Transverse colon (tissue), 4 donors: ENCODE data around the gene ABHD6. TPM values are rescaled to one million over a fixed set of nuclear protein-coding genes. Genes with fewer than 3 reads are reported as not detected.

Experiments used
- DNase-seq: peaks from one replicate; pipeline ENCODE4 v3.0.0-alpha.2; 2019
- H3K27ac ChIP-seq, 4 donors: fragments of 200-600 bp; sonication (generic); 2 replicates each; pipeline ENCODE4 v1.5.1; 2016 to 2018; ENCODE audit warnings: inconsistent platforms in 4 of 4
- H3K27me3 ChIP-seq: fragments of 200-600 bp; sonication (generic); 2 replicates; pipeline ENCODE4 v1.5.1; 2017; ENCODE audit warnings: inconsistent platforms
- H3K36me3 ChIP-seq, 4 donors: fragments of 200-600 bp; sonication (generic); 2 replicates each; pipeline ENCODE4 v1.5.1; 2017 to 2019; ENCODE audit warnings: inconsistent platforms in 4 of 4
- H3K4me1 ChIP-seq, 4 donors: fragments of 200-600 bp; sonication (generic); 2 replicates each; pipeline ENCODE4 v1.5.1; 2017 to 2020; ENCODE audit warnings: inconsistent platforms in 4 of 4
- H3K4me3 ChIP-seq, 4 donors: fragments of 200-600 bp; sonication (generic); 1 replicate in 1 of 4; 2 replicates in 3 of 4; pipeline versions ENCODE4 v1.5.1 to v1.6.1; 2017 to 2019; ENCODE audit warnings: inconsistent platforms in 4 of 4
- H3K9me3 ChIP-seq, 2 donors: fragments of 200-600 bp; sonication (generic); 2 replicates each; pipeline ENCODE4 v1.5.1; 2017 to 2019; ENCODE audit warnings: inconsistent platforms in 2 of 2
- CTCF ChIP-seq, 5 experiments: fragments of 200-600 bp in 3 of 5; fragments of 450-650 bp in 2 of 5; sonication (generic) in 3 of 5; IDR thresholded peaks; 1 replicate in 2 of 5; 2 replicates in 3 of 5; pipeline ENCODE4 v1.5.1; 2016 to 2017; ENCODE audit warnings: antibody characterized with exemption in 5 of 5, inconsistent platforms in 3 of 5, mild to moderate bottlenecking in 2 of 5, moderate library complexity in 1 of 5
- EP300 ChIP-seq: sonication (generic); formaldehyde crosslinking; IDR thresholded peaks from one replicate; pipeline ENCODE4 v1.6.1; 2017; ENCODE audit warnings: antibody characterized with exemption, low read depth
- POLR2A ChIP-seq: fragments of 450-650 bp; IDR thresholded peaks from one replicate; pipeline ENCODE4 v1.6.1; 2016; ENCODE audit warnings: antibody characterized with exemption, mild to moderate bottlenecking, moderate library complexity
- POLR2AphosphoS5 ChIP-seq, 3 donors: sonication (generic); formaldehyde crosslinking; IDR thresholded peaks; one replicate each; pipeline ENCODE4 v1.6.1; 2016; ENCODE audit warnings: antibody characterized with exemption in 3 of 3
- WGBS, 2 donors: methylation state at CpG; one replicate each; pipeline ENCODE4 v1.1.5; 2018; ENCODE audit warnings: low coverage in 1 of 2; 5-methylcytosine and 5-hydroxymethylcytosine counted together
- in situ Hi-C, 4 donors: fragments of 200-750 bp; cut with MboI; loops; one replicate each; pipeline versions ENCODE4 v1.15.0 to v1.15.1; 2017; ENCODE audit warnings: low sequenced_read_pairs in 3 of 4, low pct_ligation_motif_present in 1 of 4, low pct_unique_long_range_greater_than_20kb in 1 of 4
- intact Hi-C: fragments of 100-400 bp; cut with DNase I; formaldehyde crosslinking; loops from one replicate; pipeline ENCODE4 v1.15.1; 2023; ENCODE audit warnings: low total_unique reads
- total RNA-seq, 4 donors: library from RNA; depleted of rRNA; stranded (reverse); fragments of >200 nt; gene quantifications; one replicate each; pipeline ENCODE4 v1.1.0, GENCODE V29; 2016

Gene ABHD6
- total RNA-seq, 4 donors from 2014 or later: 5.2 to 68.1 (median 32.0) TPM

- Histone ChIP-seq H3K4me3 (no peak overlapping the region), H3K36me3 (no peaks in the 10 kb centered on the region), H3K4me1 (peaks cover 0 to 3% (median 0%) of the 10 kb centered on the region in 4 donors), H3K27ac (no peak overlapping the region), H3K27me3 (no peaks in the 10 kb centered on the region), H3K9me3 (no peaks in the 10 kb centered on the region)
- no peak for DNase-seq
- in situ Hi-C loops: loop anchor here in 1 of 4 donors (25.0 kb wide), 1 partner anchor 218 kb away; no protein-coding TSS in a partner anchor
- WGBS, 2 donors: 94 to 96% methylated on average over 11 to 12 of the region's 12 CpGs
- TF ChIP-seq POLR2A (no peak), POLR2AphosphoS5 (IDR thresholded peaks at IDR 0.05) (no peak), CTCF (IDR thresholded peaks at IDR 0.05) (no peak), EP300 (no peak)
- intact Hi-C loops: no loop called here
Observed at GRCh38 chr3:58193682-58194407, 43.7 kb upstream of the ABHD6 start.

GRCh38 chr3:58197588-58197987 is 40.0 kb upstream of the ABHD6 start:
- in situ Hi-C loops (loop anchor here in 1 of 4 donors (25.0 kb wide), 1 partner anchor 215 kb away; no protein-coding TSS in a partner anchor), intact Hi-C loops (no loop called here)
- Histone ChIP-seq H3K9me3 (no peaks in the 10 kb centered on the region), H3K36me3 (no peaks in the 10 kb centered on the region), H3K4me1 (peaks cover 0 to 5% (median 2%) of the 10 kb centered on the region in 4 donors), H3K4me3 (no peak overlapping the region), H3K27me3 (no peaks in the 10 kb centered on the region), H3K27ac (no peak overlapping the region)
- no peak for DNase-seq
- 67 to 91% methylated on average over 1 to 10 of the region's 10 CpGs for WGBS, 2 donors
- TF ChIP-seq POLR2AphosphoS5 (IDR thresholded peaks at IDR 0.05) (no peak), POLR2A (no peak), CTCF (IDR thresholded peaks at IDR 0.05) (no peak), EP300 (no peak)

- in situ Hi-C loops: loop anchor here in 1 of 4 donors (25.0 kb wide), 1 partner anchor 214 kb away; no protein-coding TSS in a partner anchor
- H3K27ac ChIP-seq: no peak overlapping the region
- no peaks in the 10 kb centered on the region for H3K27me3 ChIP-seq
- intact Hi-C loops: no loop called here
- H3K4me3 ChIP-seq: no peak overlapping the region
- H3K9me3 ChIP-seq: no peaks in the 10 kb centered on the region
- no peak for DNase-seq
- TF ChIP-seq EP300 (no peak), POLR2A (no peak), CTCF (IDR thresholded peaks at IDR 0.05) (no peak), POLR2AphosphoS5 (IDR thresholded peaks at IDR 0.05) (no peak)
- H3K4me1 ChIP-seq: peaks cover 0 to 5% (median 2%) of the 10 kb centered on the region in 4 donors
- 84 to 91% methylated on average over 6 to 8 of the region's 8 CpGs for WGBS, 2 donors
- H3K36me3 ChIP-seq: no peaks in the 10 kb centered on the region
Observed at GRCh38 chr3:58198362-58198761, 39.2 kb upstream of the ABHD6 start.

GRCh38 chr3:58198804-58199203 is 38.8 kb upstream of the ABHD6 start:
- no peak overlapping the region for H3K4me3 ChIP-seq
- no peaks in the 10 kb centered on the region for H3K36me3 ChIP-seq
- DNase-seq: no peak
- intact Hi-C loops: no loop called here
- H3K9me3 ChIP-seq: no peaks in the 10 kb centered on the region
- no peak overlapping the region for H3K27ac ChIP-seq
- in situ Hi-C loops: loop anchor here in 1 of 4 donors (25.0 kb wide), 1 partner anchor 213 kb away; no protein-coding TSS in a partner anchor
- TF ChIP-seq POLR2A (no peak), EP300 (no peak), POLR2AphosphoS5 (IDR thresholded peaks at IDR 0.05) (no peak), CTCF (IDR thresholded peaks at IDR 0.05) (no peak)
- no peaks in the 10 kb centered on the region for H3K27me3 ChIP-seq
- H3K4me1 ChIP-seq: peaks cover 0 to 5% (median 2%) of the 10 kb centered on the region in 4 donors
